CD8-positive, alpha-beta memory T cell (primary cell): ENCODE data around the gene ZNF141. TPM values are rescaled to one million over a fixed set of nuclear protein-coding genes. Genes with fewer than 3 reads are reported as not detected.
"Not testable (repeated sequence)": the region's sequence is repeated elsewhere in the genome, so short reads cannot be mapped to it uniquely, and the experiment has no call there.

Source experiments
- CTCF ChIA-PET: fragments of 350-600 bp; sonication (Branson Sonifier 250); formaldehyde crosslinking; loops from one replicate; lab custom pipeline; 2021; ENCODE audit warnings: antibody characterized with exemption; lab: Charles Lee
- POLR2A ChIA-PET: fragments of 350-600 bp; sonication (Branson Sonifier 250); formaldehyde crosslinking; loops from one replicate; lab custom pipeline; 2021; ENCODE audit warnings: antibody characterized with exemption; lab: Charles Lee
- DNase-seq, 5 donors: peaks; one replicate each; pipeline versions ENCODE4 v3.0.0 to v3.0.0-alpha.2; 2020 to 2022; ENCODE audit warnings: mixed read lengths in 1 of 5
- H3K27ac ChIP-seq: one replicate; pipeline ENCODE4 v1.7.0; 2013; ENCODE audit warnings: low read depth, mild to moderate bottlenecking, low read length, moderate library complexity
- H3K27me3 ChIP-seq: 2 replicates; pipeline ENCODE4 v1.7.0; 2013; ENCODE audit warnings: low read length, mild to moderate bottlenecking; ENCODE audit not compliant: insufficient read depth, poor library complexity, severe bottlenecking
- H3K36me3 ChIP-seq: 2 replicates; pipeline ENCODE4 v1.7.0; 2013; ENCODE audit warnings: mild to moderate bottlenecking, low read length, moderate library complexity; ENCODE audit not compliant: insufficient read depth
- H3K4me1 ChIP-seq: 2 replicates; pipeline ENCODE4 v1.7.0; 2013; ENCODE audit warnings: mild to moderate bottlenecking, low read length, moderate library complexity; ENCODE audit not compliant: insufficient read depth
- H3K4me3 ChIP-seq: 2 replicates; pipeline ENCODE4 v1.7.0; 2013; ENCODE audit warnings: mild to moderate bottlenecking, low read length
- H3K9me3 ChIP-seq: 2 replicates; pipeline ENCODE4 v1.7.0; 2013; ENCODE audit warnings: mild to moderate bottlenecking, low read length
- H3K27ac Mint-ChIP-seq, 8 donors: one replicate each; pipeline ENCODE4 v1.8.0; 2020 to 2021; ENCODE audit warnings: mixed read lengths in 8 of 8, mild to moderate bottlenecking in 6 of 8, inconsistent platforms in 3 of 8, moderate library complexity in 3 of 8
- H3K27me3 Mint-ChIP-seq, 2 donors: one replicate each; pipeline ENCODE4 v1.8.0; 2020 to 2021; ENCODE audit warnings: mixed read lengths in 2 of 2, mild to moderate bottlenecking in 1 of 2, moderate library complexity in 1 of 2
- H3K36me3 Mint-ChIP-seq, 3 donors: one replicate each; pipeline ENCODE4 v1.8.0; 2020 to 2021; ENCODE audit warnings: mixed read lengths in 3 of 3, inconsistent platforms in 1 of 3, mild to moderate bottlenecking in 1 of 3
- H3K4me1 Mint-ChIP-seq, 3 donors: one replicate each; pipeline ENCODE4 v1.8.0; 2020 to 2021; ENCODE audit warnings: mixed read lengths in 3 of 3, inconsistent platforms in 1 of 3, mild to moderate bottlenecking in 1 of 3
- H3K4me3 Mint-ChIP-seq, 7 donors: one replicate each; pipeline ENCODE4 v1.8.0; 2020 to 2021; ENCODE audit warnings: mixed read lengths in 7 of 7, mild to moderate bottlenecking in 6 of 7, moderate library complexity in 4 of 7, inconsistent platforms in 2 of 7
- H3K9me3 Mint-ChIP-seq, 5 donors: one replicate each; pipeline ENCODE4 v1.8.0; 2020 to 2022; ENCODE audit warnings: mixed read lengths in 5 of 5, mild to moderate bottlenecking in 3 of 5, moderate library complexity in 2 of 5, inconsistent platforms in 1 of 5
- polyA plus RNA-seq: library from polyadenylated mRNA; unstranded; fragments of 300-500 nt; fragmentation: Illumina TruSeq; gene quantifications from one replicate; pipeline ENCODE4 v1.2.3, GENCODE V29; 2021
- total RNA-seq, 2 experiments: library from RNA; stranded (reverse); gene quantifications; one replicate each; pipeline ENCODE4 v1.2.3, GENCODE V29; 2021

The ZNF141 gene
- 10 to 100 TPM; 20.8 to 22.1 TPM for total RNA-seq
- 8.6 TPM for polyA plus RNA-seq

GRCh38 chr4:337143-337931, at the start of gene ZNF141:
Gene ZNF141 (plus strand): TSS chr4:337814. CDS start chr4:337984, 170 bp downstream.
- Histone ChIP-seq H3K9me3 (peaks cover 24% of the 10 kb centered on the region), H3K27me3 (no peaks in the 10 kb centered on the region), H3K4me1 (peaks cover 15% of the 10 kb centered on the region), H3K27ac (peak within 1 kb of the TSS; percentile 90), H3K4me3 (peak within 1 kb of the TSS; percentile 95), H3K36me3 (no peaks in the 10 kb centered on the region)
- H3K36me3 Mint-ChIP-seq: peaks cover 13 to 47% (median 46%) of the 10 kb centered on the region in 3 donors
- H3K4me1 Mint-ChIP-seq: peaks cover 45 to 54% (median 52%) of the 10 kb centered on the region in 3 donors
- peak within 1 kb of the TSS; percentile 87 to 99 (median 98) for H3K27ac Mint-ChIP-seq
- H3K9me3 Mint-ChIP-seq: peaks cover 10 to 33% (median 25%) of the 10 kb centered on the region in 5 donors
- peak within 1 kb of the TSS; percentile 96 to 99 (median 98) for H3K4me3 Mint-ChIP-seq
- peak; percentile 83 to 94 (median 93) for DNase-seq
- CTCF ChIA-PET: interaction anchor here (0.8 kb wide), 1 partner anchor 337 kb away, joined by 3 read pairs; the partner anchor contains the start of genes ATP5ME and MYL5
- H3K27me3 Mint-ChIP-seq: peaks cover 0 to 6% of the 10 kb centered on the region in 2 donors
- POLR2A ChIA-PET: interaction anchor here (0.6 to 2.7 kb wide), 4 partner anchors 44 to 1267 kb away, joined by 3 to 10 read pairs (median 6); partner anchors contain the start of gene ZNF718

- H3K4me1 ChIP-seq: no peaks in the 10 kb centered on the region
- H3K27me3 ChIP-seq: no peaks in the 10 kb centered on the region
- Mint-ChIP-seq H3K27ac (no peak overlapping the region), H3K4me1 (no peaks in the 10 kb centered on the region), H3K9me3 (peaks cover 14 to 40% (median 30%) of the 10 kb centered on the region in 5 donors), H3K36me3 (peaks cover 0 to 26% (median 0%) of the 10 kb centered on the region in 3 donors), H3K4me3 (no peak overlapping the region), H3K27me3 (peaks cover 2 to 10% of the 10 kb centered on the region in 2 donors)
- ChIA-PET POLR2A (no interaction called here), CTCF (no interaction called here)
- DNase-seq: no peak
- H3K4me3 ChIP-seq: no peak overlapping the region
- no peaks in the 10 kb centered on the region for H3K9me3 ChIP-seq
- H3K36me3 ChIP-seq: no peaks in the 10 kb centered on the region
- H3K27ac ChIP-seq: no peak overlapping the region
Measured at GRCh38 chr4:288891-289290, 48.7 kb upstream of the ZNF141 start.

GRCh38 chr4:294732-295131, 42.9 kb upstream of the ZNF141 start:
- Histone ChIP-seq H3K27ac (no peak overlapping the region), H3K4me1 (no peaks in the 10 kb centered on the region), H3K9me3 (no peaks in the 10 kb centered on the region), H3K36me3 (no peaks in the 10 kb centered on the region), H3K4me3 (no peak overlapping the region), H3K27me3 (no peaks in the 10 kb centered on the region)
- POLR2A ChIA-PET: no interaction called here
- Mint-ChIP-seq H3K4me1 (no peaks in the 10 kb centered on the region), H3K27ac (no peak overlapping the region), H3K27me3 (peaks cover 3 to 4% of the 10 kb centered on the region in 2 donors), H3K4me3 (no peak overlapping the region), H3K36me3 (peaks cover 0 to 5% (median 0%) of the 10 kb centered on the region in 3 donors), H3K9me3 (peaks cover 3 to 10% (median 6%) of the 10 kb centered on the region in 5 donors)
- no peak for DNase-seq
- CTCF ChIA-PET: no interaction called here

- peaks cover 22 to 59% (median 46%) of the 10 kb centered on the region in 5 donors for H3K9me3 Mint-ChIP-seq
- ChIA-PET POLR2A (no interaction called here), CTCF (no interaction called here)
- no peaks in the 10 kb centered on the region for H3K9me3 ChIP-seq
- no peak overlapping the region for H3K4me3 Mint-ChIP-seq
- peaks cover 10 to 18% (median 14%) of the 10 kb centered on the region in 3 donors for H3K4me1 Mint-ChIP-seq
- H3K4me3 ChIP-seq: no peak overlapping the region
- no peaks in the 10 kb centered on the region for H3K4me1 ChIP-seq
- no peak overlapping the region for H3K27ac Mint-ChIP-seq
- peaks cover 0 to 17% (median 5%) of the 10 kb centered on the region in 3 donors for H3K36me3 Mint-ChIP-seq
- no peaks in the 10 kb centered on the region for H3K36me3 ChIP-seq
- H3K27me3 Mint-ChIP-seq: peaks cover 20 to 34% of the 10 kb centered on the region in 2 donors
- no peak overlapping the region for H3K27ac ChIP-seq
- no peaks in the 10 kb centered on the region for H3K27me3 ChIP-seq
- DNase-seq: no peak
Measured at GRCh38 chr4:302381-302780, 35.2 kb upstream of the ZNF141 start.

- H3K4me1 ChIP-seq, DNase-seq, H3K27ac ChIP-seq, H3K27ac Mint-ChIP-seq, H3K4me3 ChIP-seq, H3K9me3 ChIP-seq, H3K36me3 ChIP-seq, H3K27me3 ChIP-seq, CTCF ChIA-PET, POLR2A ChIA-PET: not testable (repeated sequence)
- Mint-ChIP-seq H3K9me3 (peaks cover 25 to 72% (median 59%) of the 10 kb centered on the region in 5 donors), H3K4me3 (peak overlapping the region in 1 of 7 donors; percentile 61), H3K36me3 (peaks cover 0 to 17% (median 5%) of the 10 kb centered on the region in 3 donors), H3K4me1 (peaks cover 10 to 18% (median 17%) of the 10 kb centered on the region in 3 donors), H3K27me3 (peaks cover 20 to 30% of the 10 kb centered on the region in 2 donors)
Measured at GRCh38 chr4:304516-304915, 33.1 kb upstream of the ZNF141 start.

- H3K4me3 ChIP-seq: no peak within 1 kb of the TSS
- H3K4me1 ChIP-seq: no peaks in the 10 kb centered on the region
- peaks cover 21 to 30% of the 10 kb centered on the region in 2 donors for H3K27me3 Mint-ChIP-seq
- no peaks in the 10 kb centered on the region for H3K9me3 ChIP-seq
- H3K36me3 Mint-ChIP-seq: peaks cover 0 to 17% (median 5%) of the 10 kb centered on the region in 3 donors
- H3K4me3 Mint-ChIP-seq: peak within 1 kb of the TSS in 2 of 7 donors; percentile 1 to 61
- CTCF ChIA-PET: no interaction called here
- no peaks in the 10 kb centered on the region for H3K27me3 ChIP-seq
- no peaks in the 10 kb centered on the region for H3K36me3 ChIP-seq
- H3K9me3 Mint-ChIP-seq: peaks cover 25 to 75% (median 61%) of the 10 kb centered on the region in 5 donors
- H3K27ac ChIP-seq: no peak within 1 kb of the TSS
- POLR2A ChIA-PET: no interaction called here
- peaks cover 10 to 18% (median 17%) of the 10 kb centered on the region in 3 donors for H3K4me1 Mint-ChIP-seq
- no peak within 1 kb of the TSS for H3K27ac Mint-ChIP-seq
- DNase-seq: no peak
Measured at GRCh38 chr4:304969-305680, 32.5 kb upstream of the ZNF141 start, which contains the start of gene ZNF732. Gene ZNF732 (minus strand): TSS chr4:305474. CDS start chr4:305310, 164 bp downstream.

- peaks cover 22 to 32% of the 10 kb centered on the region in 2 donors for H3K27me3 Mint-ChIP-seq
- H3K9me3 ChIP-seq: no peaks in the 10 kb centered on the region
- ChIA-PET POLR2A (no interaction called here), CTCF (no interaction called here)
- no peaks in the 10 kb centered on the region for H3K27me3 ChIP-seq
- H3K36me3 ChIP-seq: no peaks in the 10 kb centered on the region
- no peak overlapping the region for H3K27ac ChIP-seq
- H3K36me3 Mint-ChIP-seq: peaks cover 0 to 18% (median 5%) of the 10 kb centered on the region in 3 donors
- peak overlapping the region in 1 of 8 donors; percentile 58 for H3K27ac Mint-ChIP-seq
- H3K9me3 Mint-ChIP-seq: peaks cover 21 to 76% (median 66%) of the 10 kb centered on the region in 5 donors
- peak overlapping the region in 1 of 7 donors; percentile 1 for H3K4me3 Mint-ChIP-seq
- no peak overlapping the region for H3K4me3 ChIP-seq
- no peak for DNase-seq
- no peaks in the 10 kb centered on the region for H3K4me1 ChIP-seq
- H3K4me1 Mint-ChIP-seq: peaks cover 10 to 18% (median 17%) of the 10 kb centered on the region in 3 donors
Measured at GRCh38 chr4:306551-306961, 31.1 kb upstream of the ZNF141 start.
